Tibial nerve (tissue), 4 donors: ENCODE data around the gene KLHDC4.

Experiments
- EP300 ChIP-seq, 2 donors: sonication (generic); formaldehyde crosslinking; IDR thresholded peaks; one replicate each; pipeline ENCODE4 v1.6.1; 2017; ENCODE audit warnings: antibody characterized with exemption in 2 of 2, mild to moderate bottlenecking in 1 of 2
- POLR2A ChIP-seq, 2 donors: fragments of 450-650 bp; IDR thresholded peaks; one replicate each; pipeline ENCODE4 v1.6.1; 2017; ENCODE audit warnings: antibody characterized with exemption in 2 of 2, mild to moderate bottlenecking in 2 of 2, moderate library complexity in 2 of 2
- TF ChIP-seq, protein P1 (sequence below), 5 experiments: fragments of 200-600 bp in 3 of 5; fragments of 450-650 bp in 2 of 5; sonication (generic) in 3 of 5; IDR thresholded peaks; one replicate each; pipeline ENCODE4 v1.5.1; 2016 to 2019; ENCODE audit warnings: antibody characterized with exemption in 5 of 5, mild to moderate bottlenecking in 3 of 5, moderate library complexity in 2 of 5

DNA sequence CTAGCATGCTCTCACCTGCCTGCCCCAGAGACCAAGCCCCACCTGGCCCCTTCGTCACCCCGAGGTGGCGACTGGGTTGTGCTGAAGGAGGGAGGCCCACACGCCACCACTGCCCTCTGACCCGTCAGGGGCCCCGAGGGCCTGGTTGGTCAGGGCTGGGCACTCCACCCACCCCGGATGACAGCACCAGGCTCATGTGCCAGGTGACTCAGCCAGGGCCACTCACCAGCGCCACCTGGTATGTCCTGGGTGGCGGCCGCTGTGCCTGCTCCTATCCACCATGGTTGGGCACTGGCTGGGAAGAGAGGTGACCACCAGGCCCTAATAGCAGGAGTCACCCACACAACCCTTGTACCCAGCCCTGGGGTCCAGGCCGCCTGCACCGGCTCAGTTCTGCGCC, 94.6 kb downstream of the KLHDC4 start:
- TF ChIP-seq, protein P1, sequence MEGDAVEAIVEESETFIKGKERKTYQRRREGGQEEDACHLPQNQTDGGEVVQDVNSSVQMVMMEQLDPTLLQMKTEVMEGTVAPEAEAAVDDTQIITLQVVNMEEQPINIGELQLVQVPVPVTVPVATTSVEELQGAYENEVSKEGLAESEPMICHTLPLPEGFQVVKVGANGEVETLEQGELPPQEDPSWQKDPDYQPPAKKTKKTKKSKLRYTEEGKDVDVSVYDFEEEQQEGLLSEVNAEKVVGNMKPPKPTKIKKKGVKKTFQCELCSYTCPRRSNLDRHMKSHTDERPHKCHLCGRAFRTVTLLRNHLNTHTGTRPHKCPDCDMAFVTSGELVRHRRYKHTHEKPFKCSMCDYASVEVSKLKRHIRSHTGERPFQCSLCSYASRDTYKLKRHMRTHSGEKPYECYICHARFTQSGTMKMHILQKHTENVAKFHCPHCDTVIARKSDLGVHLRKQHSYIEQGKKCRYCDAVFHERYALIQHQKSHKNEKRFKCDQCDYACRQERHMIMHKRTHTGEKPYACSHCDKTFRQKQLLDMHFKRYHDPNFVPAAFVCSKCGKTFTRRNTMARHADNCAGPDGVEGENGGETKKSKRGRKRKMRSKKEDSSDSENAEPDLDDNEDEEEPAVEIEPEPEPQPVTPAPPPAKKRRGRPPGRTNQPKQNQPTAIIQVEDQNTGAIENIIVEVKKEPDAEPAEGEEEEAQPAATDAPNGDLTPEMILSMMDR (IDR thresholded peaks at IDR 0.05): no peak
- TF ChIP-seq POLR2A (IDR thresholded peaks at IDR 0.05) (no peak), EP300 (IDR thresholded peaks at IDR 0.05) (no peak)
